ENCODE data around the gene PRUNE2. TPM values are rescaled to one million over a fixed set of nuclear protein-coding genes. Genes with fewer than 3 reads are reported as not detected.

Gene PRUNE2
- 7.7 and 16.7 TPM in 2 replicates for total RNA-seq (ENCODE audit: low replicate concordance)

GRCh38 chr9:76905791-76906646 is at the start of gene PRUNE2:
TSS of gene PRUNE2 (minus strand) at chr9:76906114. CDS start at chr9:76905963, 151 bp downstream.

GRCh38 chr9:76764138-76764537 is 141.8 kb downstream of the PRUNE2 start, which contains the start of gene PCA3:
TSS of gene PCA3 (plus strand) at chr9:76764438.

Other genes with a start within 250 kb of the PRUNE2 start
- not detected in 2 replicates for gene PCA3, start 141.7 kb downstream of the PRUNE2 start, total RNA-seq (ENCODE audit: low replicate concordance)
- not detected in 2 replicates for gene FOXB2, start 113.5 kb upstream of the PRUNE2 start, total RNA-seq (ENCODE audit: low replicate concordance)

Measured in smooth muscle cell of the coronary artery (primary cell).